SK-N-SH (cell line): Measurements from ENCODE around the gene PLA2G12B.

Experiments used
- CTCF ChIP-seq: fragments of 200-600 bp; sonication (generic); IDR thresholded peaks from 2 replicates; pipeline ENCODE4 v1.6.1; 2017; ENCODE audit warnings: antibody characterized with exemption, mild to moderate bottlenecking, moderate library complexity
- FOSL2 ChIP-seq: IDR thresholded peaks from 2 replicates; pipeline ENCODE4 v1.4.0; 2012; ENCODE audit warnings: low read depth, mild to moderate bottlenecking, moderate library complexity, borderline replicate concordance
- MEF2A ChIP-seq: IDR thresholded peaks from 2 replicates; pipeline ENCODE4 v1.4.0; 2012; ENCODE audit warnings: low read depth, borderline replicate concordance
- TF ChIP-seq, protein P1 (sequence below): IDR thresholded peaks from 2 replicates; pipeline ENCODE4 v1.6.1; 2012; ENCODE audit warnings: mild to moderate bottlenecking, low read depth, low read length, moderate library complexity

DNA sequence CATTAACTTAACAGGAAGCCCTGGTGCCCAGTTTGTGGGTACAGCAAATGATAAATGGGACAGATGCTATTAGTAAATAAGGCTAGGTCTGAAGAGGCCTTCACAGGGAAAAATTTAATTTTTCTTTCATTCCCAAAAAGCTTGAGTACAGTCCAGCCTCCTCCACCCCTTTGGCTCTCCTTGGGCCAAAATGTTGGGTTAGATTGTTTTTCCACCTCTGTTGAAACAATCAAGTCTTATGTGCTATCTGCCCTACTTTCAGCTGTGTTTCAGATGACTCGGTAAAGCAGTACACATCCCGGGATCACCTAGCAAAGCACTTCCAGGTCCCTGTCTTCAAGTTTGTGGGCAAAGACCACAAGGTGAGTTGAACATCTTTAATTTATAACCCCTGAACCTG lies 24.3 kb downstream of the PLA2G12B start:
- TF ChIP-seq CTCF (no peak), FOSL2 (no peak), MEF2A (no peak)
- TF ChIP-seq, protein P1, sequence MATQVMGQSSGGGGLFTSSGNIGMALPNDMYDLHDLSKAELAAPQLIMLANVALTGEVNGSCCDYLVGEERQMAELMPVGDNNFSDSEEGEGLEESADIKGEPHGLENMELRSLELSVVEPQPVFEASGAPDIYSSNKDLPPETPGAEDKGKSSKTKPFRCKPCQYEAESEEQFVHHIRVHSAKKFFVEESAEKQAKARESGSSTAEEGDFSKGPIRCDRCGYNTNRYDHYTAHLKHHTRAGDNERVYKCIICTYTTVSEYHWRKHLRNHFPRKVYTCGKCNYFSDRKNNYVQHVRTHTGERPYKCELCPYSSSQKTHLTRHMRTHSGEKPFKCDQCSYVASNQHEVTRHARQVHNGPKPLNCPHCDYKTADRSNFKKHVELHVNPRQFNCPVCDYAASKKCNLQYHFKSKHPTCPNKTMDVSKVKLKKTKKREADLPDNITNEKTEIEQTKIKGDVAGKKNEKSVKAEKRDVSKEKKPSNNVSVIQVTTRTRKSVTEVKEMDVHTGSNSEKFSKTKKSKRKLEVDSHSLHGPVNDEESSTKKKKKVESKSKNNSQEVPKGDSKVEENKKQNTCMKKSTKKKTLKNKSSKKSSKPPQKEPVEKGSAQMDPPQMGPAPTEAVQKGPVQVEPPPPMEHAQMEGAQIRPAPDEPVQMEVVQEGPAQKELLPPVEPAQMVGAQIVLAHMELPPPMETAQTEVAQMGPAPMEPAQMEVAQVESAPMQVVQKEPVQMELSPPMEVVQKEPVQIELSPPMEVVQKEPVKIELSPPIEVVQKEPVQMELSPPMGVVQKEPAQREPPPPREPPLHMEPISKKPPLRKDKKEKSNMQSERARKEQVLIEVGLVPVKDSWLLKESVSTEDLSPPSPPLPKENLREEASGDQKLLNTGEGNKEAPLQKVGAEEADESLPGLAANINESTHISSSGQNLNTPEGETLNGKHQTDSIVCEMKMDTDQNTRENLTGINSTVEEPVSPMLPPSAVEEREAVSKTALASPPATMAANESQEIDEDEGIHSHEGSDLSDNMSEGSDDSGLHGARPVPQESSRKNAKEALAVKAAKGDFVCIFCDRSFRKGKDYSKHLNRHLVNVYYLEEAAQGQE, result no peak
